ENCODE measurements around the gene CDK5R2. TPM values are rescaled to one million over a fixed set of nuclear protein-coding genes. Genes with fewer than 3 reads are reported as not detected.

CDK5R2 gene
- polyA plus RNA-seq, 3 donors from 2014 or later, result not detected

DNA sequence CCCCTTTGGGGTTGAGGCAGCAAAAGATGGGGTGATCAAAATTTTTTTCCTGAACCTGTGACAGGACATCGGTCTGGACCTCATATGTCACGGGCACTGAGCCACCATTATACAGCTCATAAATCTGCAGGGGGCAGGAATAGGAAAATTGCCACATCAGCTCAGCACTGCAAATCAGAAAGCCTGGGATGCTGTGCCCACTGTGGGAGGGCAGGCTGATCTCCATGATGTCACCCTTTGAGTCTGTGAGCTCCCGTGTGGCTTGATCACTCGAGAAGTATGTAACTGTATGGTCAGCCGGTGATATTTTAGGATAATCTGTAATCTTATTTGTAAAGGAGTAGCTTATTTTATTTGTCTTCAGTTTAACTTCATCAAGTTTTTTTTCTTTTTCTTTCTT is 51.4 kb downstream of the CDK5R2 start:
- H3K27ac Mint-ChIP-seq, result no peak overlapping the region
- H3K27me3 Mint-ChIP-seq (ENCODE audit: low read depth in 3 of 3), result peaks cover 4 to 7% (median 7%) of the 10 kb centered on the region in 3 donors
- no peaks in the 10 kb centered on the region for H3K9me3 Mint-ChIP-seq
- no peak for DNase-seq
- no peaks in the 10 kb centered on the region for H3K4me1 Mint-ChIP-seq
- H3K36me3 Mint-ChIP-seq, result no peaks in the 10 kb centered on the region
- H3K4me3 Mint-ChIP-seq, result no peak overlapping the region

Other genes starting within 250 kb of the CDK5R2 start
- gene TTLL4, start 248.8 kb upstream of the CDK5R2 start, polyA plus RNA-seq, result 1 to 10 TPM in 2 of 3 donors, under 1 TPM in 1; 0.14 to 5.4 (median 3.8) TPM
- under 1 TPM in 2 of 3 donors, not detected in 1; 0.34 to 0.60 TPM for gene CYP27A1, start 177.5 kb upstream of the CDK5R2 start, polyA plus RNA-seq
- not detected for gene PRKAG3, start 127.9 kb upstream of the CDK5R2 start, polyA plus RNA-seq
- under 1 TPM in 1 of 3 donors, not detected in 2; 0.22 TPM for gene WNT6, start 99.9 kb upstream of the CDK5R2 start, polyA plus RNA-seq
- gene WNT10A, start 78.8 kb upstream of the CDK5R2 start, polyA plus RNA-seq, result under 1 TPM in 1 of 3 donors, not detected in 2; 0.19 TPM
- gene FEV, start 25.5 kb downstream of the CDK5R2 start, polyA plus RNA-seq, result not detected
- not detected for gene CRYBA2, start 33.8 kb downstream of the CDK5R2 start, polyA plus RNA-seq
- gene CFAP65, start 81.8 kb downstream of the CDK5R2 start, polyA plus RNA-seq, result not detected
- gene IHH, start 101.3 kb downstream of the CDK5R2 start, polyA plus RNA-seq, result not detected
- 10 to 100 TPM; 19.2 to 33.3 (median 21.9) TPM for gene NHEJ1, start 201.1 kb downstream of the CDK5R2 start, polyA plus RNA-seq
- gene SLC23A3, start 210.4 kb downstream of the CDK5R2 start, polyA plus RNA-seq, result under 1 TPM in 1 of 3 donors, not detected in 2; 0.29 TPM
- gene CNPPD1, start 217.3 kb downstream of the CDK5R2 start, polyA plus RNA-seq, result 100 to 1,000 TPM in 1 of 3 donors, 10 to 100 TPM in 2; 68.2 to 135 (median 92.9) TPM
- 10 to 100 TPM; 51.2 to 88.6 (median 58.6) TPM for gene RETREG2, start 218.6 kb downstream of the CDK5R2 start, polyA plus RNA-seq
- gene ZFAND2B, start 247.1 kb downstream of the CDK5R2 start, polyA plus RNA-seq, result 100 to 1,000 TPM in 2 of 3 donors, 10 to 100 TPM in 1; 95.4 to 128 (median 102) TPM